ENCODE measurements around the gene GPX4. TPM values are rescaled to one million over a fixed set of nuclear protein-coding genes. Genes with fewer than 3 reads are reported as not detected.

GPX4 gene
- total and polyA plus RNA-seq, 12 donors: 332 to 1,424 (median 704) TPM

DNA sequence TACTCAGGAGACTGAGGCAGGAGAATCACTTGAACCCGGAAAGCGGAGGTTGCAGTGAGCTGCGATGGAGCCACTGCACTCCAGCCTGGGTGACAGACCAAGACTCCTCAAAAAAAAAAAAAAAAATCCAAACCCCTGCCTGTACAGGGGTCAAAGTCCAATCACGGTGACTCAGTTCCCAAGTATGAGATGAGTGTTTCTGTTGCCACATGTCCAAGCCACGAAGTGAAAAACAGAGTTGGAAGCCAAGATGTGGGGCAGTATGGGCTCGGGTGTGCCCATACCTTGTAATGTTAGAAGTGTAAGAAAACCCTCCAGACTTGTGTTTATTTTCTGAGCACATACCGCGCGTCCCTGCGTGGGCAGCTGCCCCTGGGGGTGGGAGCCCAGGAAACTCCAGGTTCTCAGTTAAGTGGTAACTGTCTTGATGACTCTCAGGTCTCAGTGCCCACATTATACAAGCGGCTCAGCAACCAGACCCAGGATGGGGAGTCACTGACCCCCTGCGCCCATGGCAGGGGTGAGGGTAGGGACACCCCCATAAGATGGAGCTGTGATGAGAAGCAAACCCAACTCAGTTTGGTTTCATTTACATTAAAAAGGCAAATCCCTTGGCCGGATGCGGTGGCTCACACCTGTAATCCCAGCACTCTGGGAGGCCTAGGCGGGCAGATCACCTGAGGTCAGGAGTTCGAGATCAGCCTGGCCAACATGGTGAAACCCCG, 1.2 kb upstream of the GPX4 start:
- Histone ChIP-seq H3K4me3 (peak overlapping the region in 1 of 4 donors; percentile 20), H3K4me1 (replicated peaks in 1 of 2) (peaks cover 35 to 47% of the 10 kb centered on the region in 2 donors), H3K9me3 (replicated peaks in 1 of 3) (no peaks in the 10 kb centered on the region), H3K27me3 (no peaks in the 10 kb centered on the region), H3K27ac (peak overlapping the region; percentile 92 to 99 (median 98)), H3K36me3 (replicated peaks in 1 of 2) (peaks cover 0 to 16% of the 10 kb centered on the region in 2 donors)
- 39 to 69% (median 56%) methylated on average over 12 to 17 of the region's 17 CpGs for WGBS, 4 donors
- DNase-seq: peak; percentile 70 to 91 (median 87)
- TF ChIP-seq CTCF (IDR thresholded peaks at IDR 0.05) (no peak), POLR2A (IDR thresholded peaks at IDR 0.05) (peak in 1 of 2 donors; percentile 78)
- intact Hi-C loops (cut with DNase I): no loop called here

DNA sequence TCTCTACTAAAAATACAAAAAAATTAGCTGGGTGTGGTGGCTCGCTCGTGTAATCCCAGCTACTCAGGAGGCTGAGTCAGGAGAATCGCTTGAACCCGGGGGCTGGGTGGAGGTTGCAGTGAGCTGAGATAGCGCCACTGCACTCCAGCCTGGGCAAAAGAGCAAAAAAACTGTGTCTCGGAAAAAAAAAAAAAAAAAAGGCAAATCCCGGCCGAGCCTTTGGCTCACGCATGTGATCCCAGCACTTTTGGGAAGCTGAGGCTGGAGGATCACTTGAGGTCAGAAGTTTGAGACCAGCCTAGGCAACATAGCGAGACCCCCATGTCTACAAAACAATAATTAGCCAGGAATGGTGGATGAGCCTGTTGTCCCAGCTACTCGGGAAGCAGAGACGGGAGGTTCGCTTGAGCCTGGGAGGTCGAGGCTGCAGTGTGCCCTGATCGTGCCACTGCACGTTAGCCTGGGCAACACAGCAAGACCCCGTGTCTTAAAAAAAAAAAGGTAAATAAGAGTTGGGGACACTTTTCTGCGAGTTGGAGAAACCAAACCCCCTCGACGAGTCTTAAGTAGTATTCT, 574 bp upstream of the GPX4 start:
- no peak for TF ChIP-seq CTCF (IDR thresholded peaks at IDR 0.05)
- no peak for TF ChIP-seq POLR2A (IDR thresholded peaks at IDR 0.05)
- peaks cover 35 to 47% of the 10 kb centered on the region in 2 donors for H3K4me1 ChIP-seq (replicated peaks in 1 of 2)
- H3K27me3 ChIP-seq: no peaks in the 10 kb centered on the region
- peak overlapping the region; percentile 92 to 99 (median 98) for H3K27ac ChIP-seq
- WGBS, 4 donors: 31 to 40% (median 37%) methylated on average over 19 to 20 of the region's 20 CpGs
- intact Hi-C loops (cut with DNase I): no loop called here
- DNase-seq: no peak
- no peak overlapping the region for H3K4me3 ChIP-seq
- no peaks in the 10 kb centered on the region for H3K9me3 ChIP-seq (replicated peaks in 1 of 3)
- peaks cover 0 to 22% of the 10 kb centered on the region in 2 donors for H3K36me3 ChIP-seq (replicated peaks in 1 of 2)

DNA sequence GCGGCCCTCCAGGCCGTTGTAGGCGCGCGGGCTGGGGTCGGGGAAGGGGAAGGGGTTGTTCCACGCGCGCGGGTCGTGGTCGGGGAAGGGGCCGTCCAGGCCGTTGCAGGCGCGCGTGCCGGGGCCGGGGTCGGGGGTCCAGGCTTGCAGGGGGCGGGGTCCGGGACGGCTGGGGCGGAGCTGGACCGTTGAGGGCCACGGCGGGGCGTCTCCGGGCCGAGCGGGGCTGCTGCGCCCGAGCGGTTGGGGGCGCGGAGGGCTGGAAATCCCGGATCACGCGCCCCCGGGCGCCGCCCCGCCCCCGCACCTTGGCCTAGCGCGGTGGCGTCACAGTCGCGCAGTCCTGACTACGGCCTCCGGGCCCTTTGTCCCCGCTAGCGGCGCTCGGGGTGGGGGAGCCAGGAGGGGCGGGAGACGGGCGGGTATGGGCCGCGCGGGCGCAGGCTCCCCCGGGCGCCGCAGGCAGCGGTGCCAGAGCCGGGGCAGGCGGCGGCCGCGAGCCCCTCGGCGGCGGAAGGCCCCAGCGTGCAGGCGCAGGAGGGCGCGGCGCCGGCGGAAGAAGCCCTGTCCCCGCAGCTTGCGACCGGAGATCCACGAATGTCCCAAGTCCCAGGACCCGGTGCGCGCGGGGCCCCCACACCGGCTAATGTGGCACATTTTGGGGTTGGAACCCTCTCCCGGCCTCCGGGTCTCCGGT, 665 bp downstream of the GPX4 start:
- 0 to 1% (median 0%) methylated on average over 5 to 92 of the region's 93 CpGs; no CpG with 5 or more reads in 1 of the 4 donors for whole genome bisulfite sequencing, 4 donors
- peaks cover 32 to 41% of the 10 kb centered on the region in 2 donors for H3K4me1 ChIP-seq (replicated peaks in 1 of 2)
- H3K36me3 ChIP-seq (replicated peaks in 1 of 2): peaks cover 0 to 34% of the 10 kb centered on the region in 2 donors
- peak overlapping the region; percentile 37 to 84 (median 62) for H3K4me3 ChIP-seq
- peak overlapping the region; percentile 97 to 99 (median 99) for H3K27ac ChIP-seq
- peak; percentile 80 to 90 (median 88) for DNase-seq
- H3K27me3 ChIP-seq: no peaks in the 10 kb centered on the region
- H3K9me3 ChIP-seq (replicated peaks in 1 of 3): no peaks in the 10 kb centered on the region
- TF ChIP-seq POLR2A (IDR thresholded peaks at IDR 0.05) (peak; percentile 20 to 39), CTCF (IDR thresholded peaks at IDR 0.05) (peak in 2 of 6 experiments; percentile 3 to 20)
- intact Hi-C loops (cut with DNase I): no loop called here
